Panc1 (cell line): Measurements from ENCODE around the gene CRIM1. TPM values are rescaled to one million over a fixed set of nuclear protein-coding genes. Genes with fewer than 3 reads are reported as not detected.

Source experiments
- ATAC-seq: fragments of 200-7000 bp; cut with Tn5 transposase; 2 replicates; pipeline ENCODE4 v1.9.1; 2020; ENCODE audit warnings: mild to moderate bottlenecking, moderate library complexity
- BruUV-seq: library from RNA; stranded (reverse); fragments of 400-500 nt; replicated peaks from 2 replicates; lab custom pipeline; 2021; lab: Mats Ljungman, UMichigan
- CTCF ChIA-PET: fragments of 300-600 bp; sonication (Branson Sonifier 250); formaldehyde crosslinking; loops from one replicate; lab custom pipeline; 2022; ENCODE audit warnings: antibody characterized with exemption; lab: Charles Lee
- POLR2A ChIA-PET: fragments of 300-600 bp; sonication (Branson Sonifier 250); formaldehyde crosslinking; loops from one replicate; lab custom pipeline; 2022; ENCODE audit warnings: antibody characterized with exemption; lab: Charles Lee
- DNase-seq: peaks from one replicate; pipeline ENCODE4 v3.0.0-alpha.2; 2010; ENCODE audit warnings: low read depth, low spot score
- H3K27ac ChIP-seq: 2 replicates; pipeline ENCODE4 v1.5.1; 2011; ENCODE audit warnings: mild to moderate bottlenecking, low read length, inconsistent platforms
- H3K27me3 ChIP-seq: fragments of 200-500 bp; sonication (Bioruptor generic); 2 replicates; pipeline ENCODE4 v1.6.0; 2014; ENCODE audit warnings: low read length, inconsistent platforms; ENCODE audit not compliant: control insufficient read depth, insufficient read depth
- H3K36me3 ChIP-seq: fragments of 200-500 bp; sonication (Bioruptor generic); 2 replicates; pipeline ENCODE4 v1.5.1; 2014; ENCODE audit warnings: inconsistent platforms, mild to moderate bottlenecking, low read length, moderate library complexity; ENCODE audit not compliant: control insufficient read depth, insufficient read depth
- H3K4me1 ChIP-seq: 2 replicates; pipeline ENCODE4 v1.5.1; 2011; ENCODE audit warnings: inconsistent platforms, mild to moderate bottlenecking, low read length, moderate library complexity; ENCODE audit not compliant: control insufficient read depth, insufficient read depth
- H3K4me3 ChIP-seq, 2 experiments: 2 replicates each; pipeline ENCODE4 v1.5.1; 2011 to 2012; ENCODE audit warnings: low read depth in 2 of 2, low read length in 2 of 2, mild to moderate bottlenecking in 2 of 2, inconsistent platforms in 1 of 2, moderate library complexity in 1 of 2
- H3K9me3 ChIP-seq: fragments of 200-500 bp; sonication (Bioruptor generic); 2 replicates; pipeline ENCODE4 v1.5.1; 2014; ENCODE audit warnings: low read depth, mild to moderate bottlenecking, inconsistent platforms, low read length, moderate library complexity; ENCODE audit not compliant: control insufficient read depth, insufficient read depth
- POLR2AphosphoS5 ChIP-seq: IDR thresholded peaks from 2 replicates; pipeline ENCODE4 v1.6.1; 2012; ENCODE audit warnings: mild to moderate bottlenecking, low read depth, low read length, moderate library complexity
- SIN3A ChIP-seq: IDR thresholded peaks from 2 replicates; pipeline ENCODE4 v1.6.1; 2012; ENCODE audit warnings: low read depth, mild to moderate bottlenecking, low read length, moderate library complexity, borderline replicate concordance; ENCODE audit not compliant: insufficient read depth
- TCF7L2 ChIP-seq: IDR thresholded peaks from 2 replicates; pipeline ENCODE4 v1.6.1; 2011; ENCODE audit warnings: mild to moderate bottlenecking, low read depth, low read length, inconsistent platforms
- in situ Hi-C: cut with HindIII; loops from 2 replicates; pipeline ENCODE4 v1.10.0; 2016; ENCODE audit warnings: low sequenced_read_pairs, low pct_unique_long_range_greater_than_20kb
- intact Hi-C: fragments of 100-400 bp; cut with micrococcal nuclease; formaldehyde crosslinking; loops from one replicate; pipeline ENCODE4 v1.10.0; 2022; ENCODE audit not compliant: unreplicated experiment
- total RNA-seq: library from RNA; stranded (reverse); gene quantifications from one replicate; pipeline ENCODE4 v1.2.1, GENCODE V29; 2021; ENCODE audit not compliant: unreplicated experiment
- TF ChIP-seq, protein P1 (sequence below), 2 experiments: IDR thresholded peaks; 2 replicates each; pipeline ENCODE4 v1.6.1; 2011 to 2012; ENCODE audit warnings: low read depth in 2 of 2, control low read depth in 1 of 2, low read length in 1 of 2, mild to moderate bottlenecking in 1 of 2, moderate library complexity in 1 of 2; ENCODE audit not compliant: insufficient read depth in 1 of 2
- TF ChIP-seq, protein P2 (sequence below): fragments of 450-650 bp; IDR thresholded peaks from 2 replicates; pipeline ENCODE4 v1.5.1; 2017; ENCODE audit warnings: mild to moderate bottlenecking

CRIM1 gene
- total RNA-seq, 1 experiment from 2014 or later = 290 TPM

DNA sequence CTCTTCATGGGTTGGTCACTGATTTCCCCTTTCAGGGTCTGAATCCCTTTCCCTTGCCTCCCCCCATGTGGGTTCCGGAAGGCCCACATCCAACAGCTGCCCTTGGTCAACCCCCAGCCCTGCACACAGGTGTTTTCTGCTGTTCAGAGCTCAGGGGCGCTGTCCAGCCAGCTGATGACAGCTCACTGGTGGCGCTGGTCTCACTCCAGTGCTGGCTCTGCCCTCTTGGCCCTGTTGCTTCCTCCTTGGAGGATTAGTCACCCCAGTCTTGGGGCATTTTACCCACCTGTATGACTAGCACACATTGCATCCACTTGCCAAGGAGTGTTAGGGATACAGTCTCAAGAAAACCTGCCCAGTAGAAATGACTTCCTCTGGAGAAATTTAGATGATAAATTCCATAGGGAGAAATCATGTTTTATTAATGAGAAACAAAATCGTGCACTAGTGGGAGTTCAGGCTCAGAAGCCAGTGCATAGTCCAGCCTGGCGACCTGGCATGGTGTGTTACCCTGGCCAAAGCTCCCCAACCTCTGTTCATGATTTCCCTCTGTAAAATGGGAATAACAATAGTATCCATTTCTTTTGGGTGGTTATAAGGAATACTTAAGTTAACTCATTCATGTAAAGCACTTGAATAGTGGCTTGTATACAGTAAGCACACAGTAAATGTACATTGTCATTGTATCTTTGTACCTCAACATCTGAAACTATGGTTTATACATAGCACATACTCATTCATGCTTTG is 21.6 kb downstream of the CRIM1 start:
- peaks cover 99% of the 10 kb centered on the region for H3K4me1 ChIP-seq
- H3K27me3 ChIP-seq = no peaks in the 10 kb centered on the region
- no peaks in the 10 kb centered on the region for H3K36me3 ChIP-seq
- intact Hi-C loops (no loop called here), in situ Hi-C loops (no loop called here)
- DNase-seq (no peak), ATAC-seq (peak; percentile 47)
- H3K27ac ChIP-seq = peak overlapping the region; percentile 98
- ChIA-PET POLR2A (interaction anchor here (0.7 kb wide), 1 partner anchor 29 kb away, joined by 3 read pairs; no protein-coding TSS in a partner anchor), CTCF (interaction anchor here (1.3 kb wide), 1 partner anchor 24 kb away, joined by 7 read pairs; no protein-coding TSS in a partner anchor)
- no peak overlapping the region; a peak in 1 of 4 replicates for H3K4me3 ChIP-seq
- BruUV-seq = no TSS peak
- no peaks in the 10 kb centered on the region for H3K9me3 ChIP-seq
- TF ChIP-seq SIN3A (peak; percentile 76; the same call in 1 of the 2 replicates), POLR2AphosphoS5 (no peak; the same call in 1 of the 2 replicates), TCF7L2 (no peak)
- TF ChIP-seq, protein P1, sequence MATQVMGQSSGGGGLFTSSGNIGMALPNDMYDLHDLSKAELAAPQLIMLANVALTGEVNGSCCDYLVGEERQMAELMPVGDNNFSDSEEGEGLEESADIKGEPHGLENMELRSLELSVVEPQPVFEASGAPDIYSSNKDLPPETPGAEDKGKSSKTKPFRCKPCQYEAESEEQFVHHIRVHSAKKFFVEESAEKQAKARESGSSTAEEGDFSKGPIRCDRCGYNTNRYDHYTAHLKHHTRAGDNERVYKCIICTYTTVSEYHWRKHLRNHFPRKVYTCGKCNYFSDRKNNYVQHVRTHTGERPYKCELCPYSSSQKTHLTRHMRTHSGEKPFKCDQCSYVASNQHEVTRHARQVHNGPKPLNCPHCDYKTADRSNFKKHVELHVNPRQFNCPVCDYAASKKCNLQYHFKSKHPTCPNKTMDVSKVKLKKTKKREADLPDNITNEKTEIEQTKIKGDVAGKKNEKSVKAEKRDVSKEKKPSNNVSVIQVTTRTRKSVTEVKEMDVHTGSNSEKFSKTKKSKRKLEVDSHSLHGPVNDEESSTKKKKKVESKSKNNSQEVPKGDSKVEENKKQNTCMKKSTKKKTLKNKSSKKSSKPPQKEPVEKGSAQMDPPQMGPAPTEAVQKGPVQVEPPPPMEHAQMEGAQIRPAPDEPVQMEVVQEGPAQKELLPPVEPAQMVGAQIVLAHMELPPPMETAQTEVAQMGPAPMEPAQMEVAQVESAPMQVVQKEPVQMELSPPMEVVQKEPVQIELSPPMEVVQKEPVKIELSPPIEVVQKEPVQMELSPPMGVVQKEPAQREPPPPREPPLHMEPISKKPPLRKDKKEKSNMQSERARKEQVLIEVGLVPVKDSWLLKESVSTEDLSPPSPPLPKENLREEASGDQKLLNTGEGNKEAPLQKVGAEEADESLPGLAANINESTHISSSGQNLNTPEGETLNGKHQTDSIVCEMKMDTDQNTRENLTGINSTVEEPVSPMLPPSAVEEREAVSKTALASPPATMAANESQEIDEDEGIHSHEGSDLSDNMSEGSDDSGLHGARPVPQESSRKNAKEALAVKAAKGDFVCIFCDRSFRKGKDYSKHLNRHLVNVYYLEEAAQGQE (IDR thresholded peaks at IDR 0.05; ENCODE audit: insufficient read depth in 1 of 2, low read depth in 2 of 2, low read length in 1 of 2) = peak; percentile 80 to 89
- TF ChIP-seq, protein P2, sequence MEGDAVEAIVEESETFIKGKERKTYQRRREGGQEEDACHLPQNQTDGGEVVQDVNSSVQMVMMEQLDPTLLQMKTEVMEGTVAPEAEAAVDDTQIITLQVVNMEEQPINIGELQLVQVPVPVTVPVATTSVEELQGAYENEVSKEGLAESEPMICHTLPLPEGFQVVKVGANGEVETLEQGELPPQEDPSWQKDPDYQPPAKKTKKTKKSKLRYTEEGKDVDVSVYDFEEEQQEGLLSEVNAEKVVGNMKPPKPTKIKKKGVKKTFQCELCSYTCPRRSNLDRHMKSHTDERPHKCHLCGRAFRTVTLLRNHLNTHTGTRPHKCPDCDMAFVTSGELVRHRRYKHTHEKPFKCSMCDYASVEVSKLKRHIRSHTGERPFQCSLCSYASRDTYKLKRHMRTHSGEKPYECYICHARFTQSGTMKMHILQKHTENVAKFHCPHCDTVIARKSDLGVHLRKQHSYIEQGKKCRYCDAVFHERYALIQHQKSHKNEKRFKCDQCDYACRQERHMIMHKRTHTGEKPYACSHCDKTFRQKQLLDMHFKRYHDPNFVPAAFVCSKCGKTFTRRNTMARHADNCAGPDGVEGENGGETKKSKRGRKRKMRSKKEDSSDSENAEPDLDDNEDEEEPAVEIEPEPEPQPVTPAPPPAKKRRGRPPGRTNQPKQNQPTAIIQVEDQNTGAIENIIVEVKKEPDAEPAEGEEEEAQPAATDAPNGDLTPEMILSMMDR = peak; percentile 28

DNA sequence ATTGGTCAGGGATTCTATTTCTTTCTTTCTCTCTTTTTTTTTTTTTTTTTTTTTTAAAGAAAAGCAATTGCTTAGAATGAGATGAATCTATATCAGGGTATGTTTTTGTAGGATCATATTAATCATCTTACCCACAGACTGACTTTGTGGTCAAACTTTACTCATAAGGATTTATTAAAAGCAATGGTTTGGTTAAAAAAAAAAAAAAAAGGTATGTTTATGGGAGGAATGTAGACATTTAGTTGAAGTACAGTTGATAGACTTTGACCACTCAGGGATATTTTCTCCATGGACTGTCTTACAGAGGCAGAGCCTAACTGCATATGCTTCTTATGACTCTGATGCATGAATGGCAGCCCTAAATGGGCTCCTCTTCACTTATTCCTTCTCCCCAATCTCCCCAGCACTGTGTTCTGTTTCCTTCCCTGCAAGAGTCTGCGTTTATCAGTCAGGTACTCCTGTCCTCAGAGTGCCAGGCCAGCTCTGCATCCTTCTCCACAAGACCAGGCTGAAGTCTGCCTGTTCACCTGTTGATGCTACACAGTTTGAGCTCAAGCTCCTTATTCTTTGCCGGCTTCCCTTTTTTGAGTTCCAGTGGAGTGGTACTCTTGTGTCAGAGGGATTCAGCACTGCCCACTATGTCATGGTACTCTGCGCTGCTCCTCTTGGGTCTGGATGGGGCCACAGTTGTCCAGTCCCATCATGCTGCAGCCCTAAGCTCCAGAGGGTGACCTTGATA is 24.3 kb downstream of the CRIM1 start:
- DNase-seq (no peak), ATAC-seq (no peak)
- in situ Hi-C loops (no loop called here), intact Hi-C loops (no loop called here)
- H3K4me3 ChIP-seq = no peak overlapping the region
- H3K9me3 ChIP-seq = no peaks in the 10 kb centered on the region
- ChIA-PET POLR2A (interaction anchor here (0.6 kb wide), 1 partner anchor 16 kb away, joined by 3 read pairs; no protein-coding TSS in a partner anchor), CTCF (no interaction called here)
- peak overlapping the region; percentile 98 for H3K27ac ChIP-seq
- no TSS peak for BruUV-seq
- H3K36me3 ChIP-seq = no peaks in the 10 kb centered on the region
- peaks cover 98% of the 10 kb centered on the region for H3K4me1 ChIP-seq
- no peak for TF ChIP-seq POLR2AphosphoS5
- TF ChIP-seq, protein P1 (IDR thresholded peaks at IDR 0.05; ENCODE audit: insufficient read depth in 1 of 2, low read depth in 2 of 2, low read length in 1 of 2) = no peak
- no peak for TF ChIP-seq SIN3A
- TF ChIP-seq TCF7L2 = no peak
- TF ChIP-seq, protein P2 = no peak
- no peaks in the 10 kb centered on the region for H3K27me3 ChIP-seq
